Purkinje cell (primary cell): ENCODE results near the gene C1orf52. TPM values are rescaled to one million over a fixed set of nuclear protein-coding genes. Genes with fewer than 3 reads are reported as not detected.

Experiments used
- polyA plus RNA-seq: library from polyadenylated mRNA; unstranded; fragments of >200 nt; fragmentation: Nextera tagmentation; gene quantifications from 2 replicates; pipeline ENCODE4 v1.2.1, GENCODE V29; 2014

C1orf52 gene
- 49.9 and 68.1 TPM in 2 replicates for polyA plus RNA-seq

DNA sequence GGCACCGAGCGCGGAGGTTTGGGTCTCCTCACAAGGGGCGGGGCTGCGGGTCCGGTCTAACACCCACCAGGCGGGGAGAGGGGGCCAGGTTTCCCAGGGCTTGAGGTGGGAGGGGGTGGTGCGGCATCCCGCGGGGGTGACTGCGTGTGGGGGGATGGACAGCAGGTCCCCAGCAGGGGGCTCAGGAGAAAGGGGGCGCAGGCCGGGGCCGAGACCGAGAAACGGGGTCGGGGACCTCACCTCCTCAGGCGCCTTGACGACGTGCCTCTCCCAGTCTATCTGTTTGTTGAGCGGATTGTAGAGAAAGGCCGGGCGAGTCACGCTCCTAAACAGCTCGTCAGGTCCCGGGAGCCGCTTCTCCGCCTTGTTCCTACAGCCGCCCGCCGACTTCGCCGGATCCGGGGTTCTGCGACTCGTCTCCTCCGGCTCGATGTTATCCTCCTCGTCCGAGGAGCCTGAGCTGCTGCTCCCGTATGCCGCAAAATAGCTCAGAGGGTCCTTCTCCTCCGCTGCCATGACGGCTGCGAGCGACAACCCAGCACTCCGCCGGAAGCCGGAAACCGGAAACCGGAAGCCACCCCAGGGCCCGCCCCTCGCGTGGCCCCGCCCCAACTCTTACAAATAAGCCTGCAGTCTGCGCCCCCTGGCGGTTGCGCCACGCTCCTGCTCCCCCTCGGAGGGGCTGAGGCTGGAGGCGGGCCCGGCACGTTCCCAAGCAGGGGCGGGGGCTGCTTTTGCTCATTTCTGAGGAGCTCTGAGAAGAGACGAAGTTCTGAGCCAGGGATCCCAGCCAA, at the start of gene C1orf52:
Gene C1orf52 (minus strand): TSS at position 545 of the 794 bp plus-strand sequence. CDS start 29 bp downstream, at position 516.

DNA sequence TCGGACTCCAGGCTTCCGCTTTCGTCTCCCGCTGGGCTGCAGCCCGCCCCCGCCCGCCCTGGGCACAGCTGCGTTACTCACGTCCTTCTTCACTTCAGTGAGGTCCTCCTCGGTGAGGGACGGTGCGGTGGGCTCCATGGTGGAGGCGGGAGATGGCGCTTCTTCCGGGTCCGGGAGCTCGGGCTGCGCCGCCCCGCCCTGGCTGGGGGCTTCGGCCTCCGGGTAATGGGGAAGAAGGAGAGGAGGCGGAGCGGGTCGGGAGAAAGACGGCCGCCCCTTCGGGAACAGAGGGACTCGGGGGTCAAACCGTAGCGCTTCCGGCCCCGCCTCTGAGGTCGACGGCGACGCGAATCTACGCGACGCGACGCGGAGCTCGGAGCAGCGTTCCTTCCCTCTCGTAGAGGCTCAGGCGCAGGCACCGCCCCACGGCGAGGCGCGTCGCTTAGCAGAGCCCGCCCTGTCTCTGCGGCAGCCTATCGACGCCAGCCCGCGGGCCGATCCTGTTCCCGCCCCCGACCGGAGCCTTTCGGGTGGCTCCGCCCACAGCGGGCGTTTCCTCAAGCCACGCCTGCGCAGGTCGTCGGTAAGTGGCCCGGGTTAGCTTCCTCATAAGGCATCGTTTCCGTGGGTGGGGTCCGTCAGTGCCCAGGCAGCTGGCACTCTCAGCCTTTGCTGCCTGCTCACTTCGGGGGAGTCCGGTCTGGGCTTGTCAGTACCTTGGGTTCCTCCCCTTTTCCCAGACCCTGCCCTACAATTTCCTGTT, 16.9 kb upstream of the C1orf52 start, which contains the start of gene BCL10:
Gene BCL10 (minus strand): TSS at position 418 of the 763 bp plus-strand sequence. CDS start 280 bp downstream, at position 138.

DNA sequence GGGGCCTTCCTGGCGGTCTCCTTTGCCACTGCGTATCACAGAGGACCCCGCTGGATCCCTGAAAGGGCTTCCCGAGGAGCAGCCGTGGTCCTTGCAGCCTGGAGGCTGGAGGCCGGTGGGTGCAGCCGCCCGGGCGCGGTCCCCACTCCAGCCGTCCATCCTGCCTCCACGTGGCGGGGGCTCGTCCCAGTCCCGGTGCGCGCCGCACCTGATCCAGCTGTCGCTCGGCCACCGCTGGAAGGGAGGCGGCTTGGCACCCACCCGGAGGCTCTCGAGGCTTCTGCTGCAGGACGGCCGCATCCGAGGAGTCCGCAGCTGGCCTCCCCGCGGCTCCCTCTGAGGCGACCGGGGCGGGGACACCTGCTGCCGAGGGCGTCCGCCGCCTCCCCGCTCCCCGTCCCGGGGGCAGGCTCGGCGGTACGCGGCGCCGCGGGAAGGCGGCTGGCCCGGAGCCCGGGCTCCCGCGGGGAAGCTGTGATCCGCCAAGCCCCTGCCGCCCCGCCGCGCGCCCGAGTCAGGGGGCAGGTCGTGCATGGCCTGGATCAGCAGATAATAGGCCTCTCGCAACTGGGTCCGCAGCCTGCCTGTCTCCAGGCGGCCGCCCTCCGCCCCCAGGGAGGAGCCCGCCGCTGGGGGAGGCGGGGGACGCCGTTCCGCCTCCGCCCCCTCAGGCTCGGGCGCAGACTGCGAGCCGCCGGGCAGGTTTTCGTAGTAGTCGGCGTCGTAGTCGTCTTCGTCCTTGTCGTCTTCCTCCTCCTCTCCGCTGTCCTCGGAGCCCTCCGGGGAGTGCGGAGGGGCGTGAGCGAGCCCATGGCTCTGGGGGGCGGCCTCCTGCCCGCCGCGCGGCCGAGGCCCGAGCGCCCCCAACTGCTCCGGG, 58.8 kb downstream of the C1orf52 start, which contains the start of gene SYDE2:
Gene SYDE2 (minus strand): TSS at position 554 of the 877 bp plus-strand sequence. CDS start 20 bp downstream, at position 534.

Other genes starting within 250 kb of the C1orf52 start
- not detected in 2 replicates for gene MCOLN3, start 211.2 kb downstream of the C1orf52 start, polyA plus RNA-seq
- 0.08 TPM in 1 of 2 replicates, not detected in the other for gene SYDE2, start 58.6 kb downstream of the C1orf52 start, polyA plus RNA-seq
- 10.7 and 13.4 TPM in 2 replicates for gene BCL10, start 17.0 kb upstream of the C1orf52 start, polyA plus RNA-seq
- gene DDAH1, start 205.5 kb upstream of the C1orf52 start, polyA plus RNA-seq = 48.8 and 53.8 TPM in 2 replicates